GM12801 (cell line): ENCODE data around the gene LYSMD1.

Experiments used
- TF ChIP-seq, protein P1 (sequence below): IDR thresholded peaks from one replicate; pipeline ENCODE4 v1.5.1; 2011; ENCODE audit warnings: control low read depth; ENCODE audit not compliant: insufficient read length; ENCODE audit errors: extremely low read depth

LYSMD1 gene

DNA sequence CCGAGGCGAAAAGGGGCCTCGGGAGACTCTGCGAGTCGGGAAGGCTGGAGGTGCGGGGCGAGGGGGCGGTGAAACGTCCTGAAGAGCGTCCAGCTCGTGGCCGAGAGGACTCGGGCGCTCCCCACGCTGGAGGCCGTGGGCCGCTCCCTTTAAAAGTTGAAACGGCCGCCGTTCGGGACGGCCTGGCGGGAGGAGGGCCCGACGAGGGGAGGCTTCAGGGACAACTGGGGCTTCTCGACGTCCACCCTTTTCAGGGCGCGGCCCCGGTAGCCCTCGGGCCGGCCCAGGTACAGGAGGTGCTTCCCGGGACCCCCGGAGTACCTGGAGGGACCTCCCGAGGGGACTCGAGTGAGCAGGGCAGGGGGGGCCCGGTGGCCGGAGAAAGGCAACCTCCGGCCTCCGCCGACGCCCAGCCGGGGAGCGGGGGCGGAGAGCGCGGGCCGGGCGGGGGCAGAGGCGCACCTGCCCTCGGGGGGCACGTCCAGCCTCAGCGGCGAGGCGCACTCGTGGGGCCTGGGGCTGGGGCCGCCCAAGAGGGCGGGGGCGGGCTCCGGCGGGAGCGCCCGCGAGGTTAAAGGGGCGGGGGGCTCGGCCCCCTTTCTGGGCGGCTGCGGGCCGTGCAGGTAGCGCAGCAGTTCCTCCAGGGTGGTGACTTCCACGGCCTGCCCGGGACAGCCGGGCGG is 33.2 kb downstream of the LYSMD1 start:
- TF ChIP-seq, protein P1, sequence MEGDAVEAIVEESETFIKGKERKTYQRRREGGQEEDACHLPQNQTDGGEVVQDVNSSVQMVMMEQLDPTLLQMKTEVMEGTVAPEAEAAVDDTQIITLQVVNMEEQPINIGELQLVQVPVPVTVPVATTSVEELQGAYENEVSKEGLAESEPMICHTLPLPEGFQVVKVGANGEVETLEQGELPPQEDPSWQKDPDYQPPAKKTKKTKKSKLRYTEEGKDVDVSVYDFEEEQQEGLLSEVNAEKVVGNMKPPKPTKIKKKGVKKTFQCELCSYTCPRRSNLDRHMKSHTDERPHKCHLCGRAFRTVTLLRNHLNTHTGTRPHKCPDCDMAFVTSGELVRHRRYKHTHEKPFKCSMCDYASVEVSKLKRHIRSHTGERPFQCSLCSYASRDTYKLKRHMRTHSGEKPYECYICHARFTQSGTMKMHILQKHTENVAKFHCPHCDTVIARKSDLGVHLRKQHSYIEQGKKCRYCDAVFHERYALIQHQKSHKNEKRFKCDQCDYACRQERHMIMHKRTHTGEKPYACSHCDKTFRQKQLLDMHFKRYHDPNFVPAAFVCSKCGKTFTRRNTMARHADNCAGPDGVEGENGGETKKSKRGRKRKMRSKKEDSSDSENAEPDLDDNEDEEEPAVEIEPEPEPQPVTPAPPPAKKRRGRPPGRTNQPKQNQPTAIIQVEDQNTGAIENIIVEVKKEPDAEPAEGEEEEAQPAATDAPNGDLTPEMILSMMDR = no peak

DNA sequence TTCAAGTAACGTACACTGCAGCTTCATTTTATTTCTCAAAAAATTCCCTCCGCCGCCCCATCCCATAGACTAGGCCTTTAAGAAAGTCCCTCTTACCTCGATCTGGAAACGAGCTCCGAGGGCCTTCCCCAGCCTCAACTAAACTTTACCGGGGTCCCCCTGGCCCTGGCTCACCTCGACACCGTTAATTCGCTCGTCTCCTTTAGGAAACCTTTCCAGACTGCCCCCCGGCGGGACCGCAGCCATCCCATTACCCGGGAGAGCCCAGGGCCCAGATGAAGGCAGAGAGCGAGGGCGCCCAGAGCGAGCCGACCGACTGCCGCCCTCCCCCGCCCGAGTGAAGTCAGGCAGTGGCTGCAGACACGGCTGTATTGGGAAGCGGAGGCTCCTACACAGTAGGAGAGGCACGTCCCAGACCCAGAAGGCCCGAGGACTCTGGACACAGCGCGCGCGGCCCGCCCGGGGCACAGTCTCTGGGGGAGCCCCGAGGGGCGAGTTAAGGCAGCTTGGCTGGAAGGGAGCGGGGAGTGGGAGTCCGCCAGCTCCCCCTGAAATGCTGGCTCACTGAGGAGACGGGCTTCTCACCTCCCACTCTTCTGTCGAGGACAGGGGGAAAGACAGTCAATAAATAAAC is 33.9 kb downstream of the LYSMD1 start:
- TF ChIP-seq, protein P1 = no peak

DNA sequence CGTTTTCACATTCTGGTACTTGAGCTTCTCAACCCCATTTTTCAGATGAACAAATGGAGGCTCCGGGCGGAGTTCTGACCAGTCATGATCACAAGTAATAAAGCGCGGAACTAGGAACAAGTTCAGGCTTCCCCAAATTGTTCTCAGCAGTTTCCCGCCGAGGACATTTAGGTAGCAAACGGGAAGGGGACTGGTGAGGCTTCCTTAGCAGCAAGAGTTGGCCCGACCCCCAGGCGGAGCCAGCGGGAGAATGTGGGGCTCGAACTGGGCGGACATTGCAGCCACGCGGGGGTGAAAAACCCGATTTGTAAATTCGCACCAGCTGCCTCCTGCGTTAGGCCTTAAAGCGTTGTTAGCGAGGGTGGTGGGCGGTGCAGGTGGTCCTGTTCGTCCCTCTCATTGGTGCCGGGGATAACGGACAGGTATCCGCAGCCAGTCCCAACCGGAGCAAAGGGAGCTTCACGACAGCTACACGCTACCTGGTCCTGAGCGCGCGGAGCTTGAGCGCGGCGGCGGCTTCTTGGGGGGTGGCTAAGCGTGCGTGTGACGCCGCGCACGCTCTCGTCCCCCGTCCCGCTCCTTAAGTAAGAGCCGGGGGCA is 34.6 kb downstream of the LYSMD1 start:
- TF ChIP-seq, protein P1 = no peak

DNA sequence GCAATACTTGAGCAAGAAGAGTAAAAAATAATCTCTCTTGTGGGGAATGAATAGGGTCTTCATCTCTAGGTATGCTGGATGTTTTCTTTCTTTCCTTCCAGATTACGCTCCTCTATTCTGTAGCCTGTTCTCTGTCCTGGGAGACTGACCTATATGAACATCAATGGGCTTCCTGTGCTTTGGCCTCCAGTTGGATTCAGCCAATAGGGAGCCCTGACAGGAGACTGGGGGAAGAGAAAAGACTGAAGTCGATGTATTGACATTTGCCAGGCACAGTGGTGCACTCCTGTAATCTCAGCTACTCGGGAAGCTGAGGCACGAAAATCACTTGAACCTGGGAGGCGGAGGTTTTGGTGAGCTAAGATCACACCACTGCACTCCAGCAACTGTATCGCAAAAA is 36.9 kb downstream of the LYSMD1 start:
- TF ChIP-seq, protein P1 = no peak

DNA sequence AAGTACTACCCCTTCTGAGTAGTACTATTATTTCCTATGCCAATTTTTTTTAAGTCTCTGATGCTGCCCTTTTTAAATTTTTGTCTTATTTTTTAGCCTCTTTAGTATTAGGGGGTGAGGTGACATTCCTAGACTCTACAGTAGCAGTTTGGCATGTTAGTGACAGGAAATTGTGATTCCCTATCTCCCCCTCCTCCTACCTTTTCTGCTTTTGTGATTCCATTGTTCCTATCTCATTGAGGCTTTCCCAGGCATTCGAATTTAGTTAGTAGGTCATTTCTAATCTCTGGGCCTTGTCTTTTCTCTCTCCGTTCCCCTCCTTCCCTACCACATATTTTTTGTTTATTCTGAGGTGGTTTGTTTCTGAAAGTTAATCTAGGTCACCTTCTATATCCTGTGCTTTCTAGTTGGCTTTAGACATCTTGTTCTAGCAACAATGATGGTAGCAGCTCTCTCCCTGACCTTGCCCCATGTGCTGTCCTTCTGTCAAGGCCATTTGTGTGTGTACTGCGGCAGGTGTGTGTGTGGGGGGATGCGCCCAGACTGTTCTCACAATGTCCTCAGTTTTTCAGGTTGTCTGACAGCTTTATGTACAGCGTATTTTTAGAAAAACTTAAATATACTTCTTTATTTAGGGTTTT is 40.8 kb downstream of the LYSMD1 start:
- TF ChIP-seq, protein P1 = no peak

DNA sequence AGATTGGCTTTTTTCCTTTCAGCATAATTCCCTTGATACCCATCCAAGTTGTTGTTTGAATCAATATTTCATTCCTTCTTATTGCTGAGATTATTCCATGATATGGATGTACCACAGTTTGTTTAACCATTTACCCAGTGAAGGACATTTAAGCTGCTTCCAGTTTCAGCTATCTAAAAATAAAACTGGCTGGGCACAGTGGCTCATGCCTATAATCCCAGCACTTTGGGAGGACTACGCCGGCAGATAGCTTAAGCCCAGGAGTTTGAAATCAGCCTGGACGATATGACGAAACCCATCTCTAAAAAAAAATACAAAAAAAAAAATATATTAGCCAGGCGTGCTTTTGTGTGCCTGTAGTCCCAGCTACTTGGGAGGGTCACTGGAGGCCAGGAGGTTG is 51.8 kb downstream of the LYSMD1 start:
- TF ChIP-seq, protein P1 = no peak
